Measurements from ENCODE around the gene FERMT2. TPM values are rescaled to one million over a fixed set of nuclear protein-coding genes. Genes with fewer than 3 reads are reported as not detected.

Gene FERMT2
- total and polyA plus RNA-seq, 9 of the 15 experiments (the other 6 are each of a cell fraction or from before 2014, with no cell fraction given) = 0.10 to 1.3 (median 0.40) TPM

- ATAC-seq = peak; percentile 51; the same call in 2 of the 3 replicates
- Histone ChIP-seq H3K4me3 (no peak overlapping the region), H3K79me2 (ENCODE audit: control insufficient read depth, insufficient read depth, low read length) (no peaks in the 10 kb centered on the region), H3K36me3 (ENCODE audit: control insufficient read depth, insufficient read depth, low read length) (no peaks in the 10 kb centered on the region), H3K27ac (ENCODE audit: extremely low read depth, low read depth, low read length) (no peak overlapping the region), H3K9ac (ENCODE audit: insufficient read depth in 1 of 2, low read depth in 2 of 2, low read length in 2 of 2) (no peak overlapping the region), H4K20me1 (replicated peaks; ENCODE audit: control insufficient read depth, insufficient read depth, low read length) (no peaks in the 10 kb centered on the region), H3K27me3 (ENCODE audit: control insufficient read depth in 2 of 2, insufficient read depth in 2 of 2, low read length in 2 of 2) (no peaks in the 10 kb centered on the region), H3K4me1 (replicated peaks in 1 of 2; ENCODE audit: control insufficient read depth in 2 of 2, insufficient read depth in 2 of 2, low read length in 2 of 2) (no peaks in the 10 kb centered on the region), H3K4me2 (ENCODE audit: insufficient read depth, low read length) (no peak overlapping the region), H3K9me3 (replicated peaks; ENCODE audit: control insufficient read depth, insufficient read depth, low read depth, low read length) (no peaks in the 10 kb centered on the region), H3K9me1 (ENCODE audit: control insufficient read depth, insufficient read depth, low read length) (no peaks in the 10 kb centered on the region), H2AFZ (ENCODE audit: low read depth, low read length) (no peak overlapping the region)
- intact Hi-C loops (cut with micrococcal nuclease) = loop anchor here (10.0 kb wide), 1 partner anchor 131 kb away; no protein-coding TSS in a partner anchor
- DNase-seq (ENCODE audit: extremely low read depth in 1 of 4, low spot score in 3 of 4) = no peak
- FAIRE-seq = no peak
- POLR2A ChIA-PET = no interaction called here
- WGBS (ENCODE audit: insufficient coverage, low coverage, missing lambda C conversion rate) = 5% methylated on average over 3 of the region's 3 CpGs
- CTCF ChIA-PET (ENCODE audit: low intra/inter-chr PET ratio) = no interaction called here
- in situ Hi-C loops (cut with MboI) = no loop called here
- no TSS peak for BruUV-seq (replicated peaks)
- TF ChIP-seq PRPF4 (IDR thresholded peaks at IDR 0.05; ENCODE audit: insufficient read depth, low read depth, low read length, poor library complexity, severe bottlenecking) (no peak), MED1 (CRISPR knock-in tag; IDR thresholded peaks at IDR 0.05; ENCODE audit: borderline replicate concordance) (no peak), GTF3C2 (IDR thresholded peaks at IDR 0.05; ENCODE audit: borderline replicate concordance, extremely low read depth, insufficient read length) (no peak), STAT5A (IDR thresholded peaks at IDR 0.05; ENCODE audit: borderline replicate concordance, low read length) (no peak), CTCF (IDR thresholded peaks at IDR 0.05 in 2 of 3, conservative IDR thresholded peaks at IDR 0.05 in 1 of 3; ENCODE audit: insufficient read depth in 2 of 3, low read depth in 1 of 3, low read length in 3 of 3) (peak in 1 of 3 experiments; percentile 28; a peak in 1 of 6 replicates), RAD21 (CRISPR knock-in tag; conservative IDR thresholded peaks at IDR 0.05 in 1 of 2, IDR thresholded peaks at IDR 0.05 in 1 of 2) (peak in 1 of 2 experiments; percentile 40; a peak in 2 of 4 replicates)
Measured at GRCh38 chr14:52923902-52924575, 26.8 kb downstream of the FERMT2 start.

Data from K562 (cell line).